ENCODE measurements around the gene SLCO2B1. TPM values are rescaled to one million over a fixed set of nuclear protein-coding genes. Genes with fewer than 3 reads are reported as not detected.
A peak's percentile ranks its signal among the peaks of the same experiment; 100 is the strongest.

Gene SLCO2B1
- total and polyA plus RNA-seq, 4 donors = 52.7 to 184 (median 135) TPM

DNA sequence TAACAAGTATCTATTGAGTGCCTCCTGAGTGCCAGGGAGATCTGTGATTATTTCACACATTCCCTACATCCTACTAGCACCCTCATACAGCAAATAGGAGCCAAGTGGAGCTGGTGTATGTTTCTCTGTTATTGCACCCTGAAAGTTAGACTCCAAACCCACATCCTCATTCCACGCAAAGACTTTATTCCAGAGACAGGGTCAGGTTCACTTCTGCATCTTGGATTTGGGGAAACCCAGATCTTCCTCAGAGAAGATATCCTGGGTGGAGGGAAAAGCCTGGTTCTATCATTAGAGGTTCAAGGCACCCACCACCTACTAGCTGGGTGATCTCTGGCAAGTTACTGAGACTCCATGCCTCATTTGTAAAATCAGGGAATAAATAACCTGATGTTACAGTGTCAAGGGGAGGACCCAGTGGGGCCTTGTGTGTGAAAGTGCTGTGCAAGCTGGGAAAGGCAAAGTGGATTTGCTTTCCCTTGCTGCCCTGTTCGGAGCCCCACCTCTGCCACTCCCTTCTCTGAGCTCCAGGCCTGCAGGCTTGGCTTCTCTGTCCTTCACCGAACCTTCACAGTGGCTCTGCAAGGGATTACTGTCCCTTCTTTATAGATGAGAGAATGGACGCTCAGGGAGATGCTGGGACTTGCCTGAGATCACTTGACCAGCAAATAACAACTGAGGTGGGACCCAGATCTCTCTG lies 991 bp upstream of the SLCO2B1 start:
- TF ChIP-seq GABPA (IDR thresholded peaks at IDR 0.05 in 1 of 2, conservative IDR thresholded peaks at IDR 0.05 in 1 of 2) = no peak
- TF ChIP-seq, protein P1, sequence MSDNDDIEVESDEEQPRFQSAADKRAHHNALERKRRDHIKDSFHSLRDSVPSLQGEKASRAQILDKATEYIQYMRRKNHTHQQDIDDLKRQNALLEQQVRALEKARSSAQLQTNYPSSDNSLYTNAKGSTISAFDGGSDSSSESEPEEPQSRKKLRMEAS (IDR thresholded peaks at IDR 0.05) = no peak
- Histone ChIP-seq H3K36me3 (ENCODE audit: control insufficient read depth in 4 of 4, insufficient read depth in 3 of 4, low read depth in 1 of 4, low read length in 3 of 4) (no peaks in the 10 kb centered on the region), H3K4me3 (ENCODE audit: low read depth in 1 of 3, low read length in 3 of 3) (no peak overlapping the region), H3K9ac (ENCODE audit: low read depth in 1 of 2, low read length in 2 of 2) (no peak overlapping the region), H3K27ac (ENCODE audit: low read depth in 1 of 2, low read length in 2 of 2) (no peak overlapping the region), H3K4me1 (ENCODE audit: control insufficient read depth in 4 of 4, insufficient read depth in 4 of 4, low read length in 3 of 4) (peaks cover 15 to 42% (median 29%) of the 10 kb centered on the region in 4 donors), H3K27me3 (ENCODE audit: control insufficient read depth in 4 of 4, insufficient read depth in 4 of 4, low read length in 3 of 4) (no peaks in the 10 kb centered on the region), H3K9me3 (ENCODE audit: control insufficient read depth in 4 of 4, low read length in 3 of 4) (no peaks in the 10 kb centered on the region)
- no peak for DNase-seq (ENCODE audit: low spot score)
- WGBS = 66% methylated on average over 4 of the region's 4 CpGs

- H3K9ac ChIP-seq (ENCODE audit: low read depth in 1 of 2, low read length in 2 of 2) = peak overlapping the region in 1 of 2 donors; percentile 60
- TF ChIP-seq RXRA (IDR thresholded peaks at IDR 0.05) (no peak), REST (IDR thresholded peaks at IDR 0.05) (no peak), RAD21 (IDR thresholded peaks at IDR 0.05) (no peak), HNF4G (IDR thresholded peaks at IDR 0.05) (no peak), SP1 (IDR thresholded peaks at IDR 0.05) (no peak), TAF1 (conservative IDR thresholded peaks at IDR 0.05) (no peak), GABPA (IDR thresholded peaks at IDR 0.05 in 1 of 2, conservative IDR thresholded peaks at IDR 0.05 in 1 of 2) (no peak), NR2F2 (IDR thresholded peaks at IDR 0.05) (no peak), EGR1 (IDR thresholded peaks at IDR 0.05; ENCODE audit: low read depth in 2 of 2) (no peak), JUND (IDR thresholded peaks at IDR 0.05) (no peak), FOXA1 (IDR thresholded peaks at IDR 0.05) (no peak)
- TF ChIP-seq, protein P2, sequence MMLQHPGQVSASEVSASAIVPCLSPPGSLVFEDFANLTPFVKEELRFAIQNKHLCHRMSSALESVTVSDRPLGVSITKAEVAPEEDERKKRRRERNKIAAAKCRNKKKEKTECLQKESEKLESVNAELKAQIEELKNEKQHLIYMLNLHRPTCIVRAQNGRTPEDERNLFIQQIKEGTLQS (IDR thresholded peaks at IDR 0.05) = no peak
- 47% methylated on average over 13 of the region's 13 CpGs for WGBS
- no peaks in the 10 kb centered on the region for H3K9me3 ChIP-seq (ENCODE audit: control insufficient read depth in 4 of 4, low read length in 3 of 4)
- no peak for DNase-seq (ENCODE audit: low spot score)
- peak overlapping the region in 2 of 3 donors; percentile 7 to 37 for H3K4me3 ChIP-seq (ENCODE audit: low read depth in 1 of 3, low read length in 3 of 3)
- H3K27ac ChIP-seq (ENCODE audit: low read depth in 1 of 2, low read length in 2 of 2) = no peak overlapping the region
- no peaks in the 10 kb centered on the region for H3K27me3 ChIP-seq (ENCODE audit: control insufficient read depth in 4 of 4, insufficient read depth in 4 of 4, low read length in 3 of 4)
- peaks cover 22 to 54% (median 42%) of the 10 kb centered on the region in 4 donors for H3K4me1 ChIP-seq (ENCODE audit: control insufficient read depth in 4 of 4, insufficient read depth in 4 of 4, low read length in 3 of 4)
- no peaks in the 10 kb centered on the region for H3K36me3 ChIP-seq (ENCODE audit: control insufficient read depth in 4 of 4, insufficient read depth in 3 of 4, low read depth in 1 of 4, low read length in 3 of 4)
Observed at GRCh38 chr11:75151346-75152047, 590 bp downstream of the SLCO2B1 start.

- peak overlapping the region in 2 of 3 donors; percentile 12 to 37 for H3K4me3 ChIP-seq (ENCODE audit: low read depth in 1 of 3, low read length in 3 of 3)
Observed at GRCh38 chr11:75152090-75152489, 1.2 kb downstream of the SLCO2B1 start.

More at GRCh38 chr11:75152090-75152489, 1.2 kb downstream of the SLCO2B1 start:
- TF ChIP-seq CTCF (IDR thresholded peaks at IDR 0.05; ENCODE audit: low read depth, low read length, missing input control) = no peak
- TF ChIP-seq FOXA1 (IDR thresholded peaks at IDR 0.05) = no peak
- TF ChIP-seq RAD21 (IDR thresholded peaks at IDR 0.05) = no peak
- TF ChIP-seq EGR1 (IDR thresholded peaks at IDR 0.05; ENCODE audit: low read depth in 2 of 2) = no peak
- peak in 1 of 2 donors; percentile 23 for TF ChIP-seq HNF4A (conservative IDR thresholded peaks at IDR 0.05)
- no peak for TF ChIP-seq GABPA (IDR thresholded peaks at IDR 0.05 in 1 of 2, conservative IDR thresholded peaks at IDR 0.05 in 1 of 2)
- TF ChIP-seq, protein P2 (IDR thresholded peaks at IDR 0.05) = no peak
- TF ChIP-seq SP1 (IDR thresholded peaks at IDR 0.05) = peak; percentile 41
- peak; percentile 57 to 71 for TF ChIP-seq RXRA (IDR thresholded peaks at IDR 0.05)
- H3K27ac ChIP-seq (ENCODE audit: low read depth in 1 of 2, low read length in 2 of 2) = peak overlapping the region in 1 of 2 donors; percentile 6
- H3K4me1 ChIP-seq (ENCODE audit: control insufficient read depth in 4 of 4, insufficient read depth in 4 of 4, low read length in 3 of 4) = peaks cover 24 to 60% (median 48%) of the 10 kb centered on the region in 4 donors
- no peak for DNase-seq (ENCODE audit: low spot score)
- H3K9me3 ChIP-seq (ENCODE audit: control insufficient read depth in 4 of 4, low read length in 3 of 4) = no peaks in the 10 kb centered on the region
- no peaks in the 10 kb centered on the region for H3K36me3 ChIP-seq (ENCODE audit: control insufficient read depth in 4 of 4, insufficient read depth in 3 of 4, low read depth in 1 of 4, low read length in 3 of 4)
- H3K27me3 ChIP-seq (ENCODE audit: control insufficient read depth in 4 of 4, insufficient read depth in 4 of 4, low read length in 3 of 4) = no peaks in the 10 kb centered on the region
- WGBS = 71% methylated on average over 6 of the region's 6 CpGs
- peak overlapping the region in 1 of 2 donors; percentile 60 for H3K9ac ChIP-seq (ENCODE audit: low read depth in 1 of 2, low read length in 2 of 2)

Data from liver (tissue), 9 donors.